Measurements from ENCODE around the gene TSPAN4. TPM values are rescaled to one million over a fixed set of nuclear protein-coding genes. Genes with fewer than 3 reads are reported as not detected.

Gene TSPAN4
- total and polyA plus RNA-seq, 4 donors, result 16.5 to 38.1 (median 30.4) TPM

- H3K27ac ChIP-seq (ENCODE audit: low read depth in 1 of 2, low read length in 2 of 2), result no peak overlapping the region
- peaks cover 0 to 3% (median 0%) of the 10 kb centered on the region in 4 donors for H3K27me3 ChIP-seq (ENCODE audit: control insufficient read depth in 4 of 4, insufficient read depth in 4 of 4, low read length in 3 of 4)
- peaks cover 0 to 14% (median 5%) of the 10 kb centered on the region in 4 donors for H3K4me1 ChIP-seq (ENCODE audit: control insufficient read depth in 4 of 4, insufficient read depth in 4 of 4, low read length in 3 of 4)
- no peak for DNase-seq (ENCODE audit: low spot score)
- no peak overlapping the region for H3K9ac ChIP-seq (ENCODE audit: low read depth in 1 of 2, low read length in 2 of 2)
- TF ChIP-seq ZBTB33 (IDR thresholded peaks at IDR 0.05) (no peak), REST (IDR thresholded peaks at IDR 0.05) (no peak), MAX (IDR thresholded peaks at IDR 0.05) (no peak), SP1 (IDR thresholded peaks at IDR 0.05) (no peak), FOXA1 (IDR thresholded peaks at IDR 0.05) (no peak), GABPA (IDR thresholded peaks at IDR 0.05 in 1 of 2, conservative IDR thresholded peaks at IDR 0.05 in 1 of 2) (no peak), CTCF (IDR thresholded peaks at IDR 0.05; ENCODE audit: low read depth, low read length, missing input control) (no peak), FOXA2 (IDR thresholded peaks at IDR 0.05) (no peak), HNF4A (conservative IDR thresholded peaks at IDR 0.05) (no peak), JUND (IDR thresholded peaks at IDR 0.05) (no peak), YY1 (IDR thresholded peaks at IDR 0.05) (no peak)
- WGBS, result 87% methylated on average over 15 of the region's 15 CpGs
- H3K4me3 ChIP-seq (ENCODE audit: low read depth in 1 of 3, low read length in 3 of 3), result no peak overlapping the region
- H3K9me3 ChIP-seq (ENCODE audit: control insufficient read depth in 4 of 4, low read length in 3 of 4), result no peaks in the 10 kb centered on the region
- H3K36me3 ChIP-seq (ENCODE audit: control insufficient read depth in 4 of 4, insufficient read depth in 3 of 4, low read depth in 1 of 4, low read length in 3 of 4), result no peaks in the 10 kb centered on the region
Observed at GRCh38 chr11:852762-853161, 10.1 kb downstream of the TSPAN4 start.

GRCh38 chr11:853682-854448 lies 11.2 kb downstream of the TSPAN4 start:
- Histone ChIP-seq H3K36me3 (ENCODE audit: control insufficient read depth in 4 of 4, insufficient read depth in 3 of 4, low read depth in 1 of 4, low read length in 3 of 4) (no peaks in the 10 kb centered on the region), H3K9me3 (ENCODE audit: control insufficient read depth in 4 of 4, low read length in 3 of 4) (no peaks in the 10 kb centered on the region), H3K9ac (ENCODE audit: low read depth in 1 of 2, low read length in 2 of 2) (no peak overlapping the region), H3K4me3 (ENCODE audit: low read depth in 1 of 3, low read length in 3 of 3) (no peak overlapping the region), H3K4me1 (ENCODE audit: control insufficient read depth in 4 of 4, insufficient read depth in 4 of 4, low read length in 3 of 4) (peaks cover 0 to 4% (median 1%) of the 10 kb centered on the region in 4 donors), H3K27ac (ENCODE audit: low read depth in 1 of 2, low read length in 2 of 2) (no peak overlapping the region), H3K27me3 (ENCODE audit: control insufficient read depth in 4 of 4, insufficient read depth in 4 of 4, low read length in 3 of 4) (no peaks in the 10 kb centered on the region)
- no peak for DNase-seq (ENCODE audit: low spot score)
- 93% methylated on average over 27 of the region's 27 CpGs for WGBS
- TF ChIP-seq RAD21 (IDR thresholded peaks at IDR 0.05) (no peak), RXRA (IDR thresholded peaks at IDR 0.05) (no peak), ZBTB33 (IDR thresholded peaks at IDR 0.05) (no peak), TAF1 (conservative IDR thresholded peaks at IDR 0.05) (no peak), FOXA1 (IDR thresholded peaks at IDR 0.05) (no peak), GABPA (IDR thresholded peaks at IDR 0.05 in 1 of 2, conservative IDR thresholded peaks at IDR 0.05 in 1 of 2) (no peak), YY1 (IDR thresholded peaks at IDR 0.05) (no peak), NR2F2 (IDR thresholded peaks at IDR 0.05) (no peak)
